NCI-H446 treated with DMSO at 0.1 percent for 48 hours (cell line): Measurements from ENCODE around the gene ZNF580.

Experiments
- DNase-seq: peaks from one replicate; lab custom pipeline; 2025; lab: John Stamatoyannopoulos, UW

ZNF580 gene

DNA sequence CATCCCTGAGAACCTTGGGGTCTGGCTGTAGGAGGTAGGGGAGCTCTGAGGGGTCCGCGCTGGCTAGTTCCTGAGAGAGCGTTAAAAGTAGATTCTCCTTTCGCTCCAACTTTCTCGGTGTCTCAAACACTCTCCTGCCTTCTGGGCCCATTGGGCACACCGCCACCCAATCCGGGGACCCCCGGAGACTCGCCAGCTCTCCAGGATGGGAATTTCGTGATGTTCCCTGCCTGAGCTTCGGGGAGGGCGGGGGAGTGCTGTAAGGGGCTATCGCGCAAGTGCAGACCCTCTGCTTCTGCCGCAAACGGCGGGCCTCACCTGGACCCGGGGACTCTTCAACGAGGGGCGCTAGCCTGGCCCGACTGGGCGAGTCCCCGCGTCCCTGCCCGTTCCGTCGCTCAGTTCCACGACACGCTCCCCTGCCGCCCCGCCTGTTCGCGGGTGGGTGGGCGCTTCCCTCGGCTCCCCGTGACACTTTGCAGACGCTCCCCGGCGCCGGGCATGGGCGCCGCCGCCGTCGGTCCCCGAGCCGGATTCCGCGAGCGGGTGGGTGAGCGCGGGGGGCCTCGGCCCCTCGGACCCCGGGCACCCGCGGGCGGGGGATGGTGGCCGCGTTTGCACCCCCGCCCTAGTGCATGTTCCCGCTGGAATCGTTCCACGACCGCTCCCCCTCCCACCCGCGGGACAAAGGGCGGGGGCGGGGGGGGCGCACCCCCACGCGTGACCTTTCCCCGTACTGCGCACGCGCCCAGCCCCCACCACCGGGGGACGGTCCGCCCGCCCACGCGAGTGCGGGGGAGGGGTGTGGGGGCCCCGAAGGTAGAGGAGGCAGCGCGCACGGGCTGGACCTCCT is 7.2 kb downstream of the ZNF580 start, which contains the start of gene CCDC106:
TSS of gene CCDC106 (plus strand) at position 481 of the 853 bp plus-strand sequence. CDS start 835 bp downstream, outside the sequence.
- peak; percentile 81 for DNase-seq

DNA sequence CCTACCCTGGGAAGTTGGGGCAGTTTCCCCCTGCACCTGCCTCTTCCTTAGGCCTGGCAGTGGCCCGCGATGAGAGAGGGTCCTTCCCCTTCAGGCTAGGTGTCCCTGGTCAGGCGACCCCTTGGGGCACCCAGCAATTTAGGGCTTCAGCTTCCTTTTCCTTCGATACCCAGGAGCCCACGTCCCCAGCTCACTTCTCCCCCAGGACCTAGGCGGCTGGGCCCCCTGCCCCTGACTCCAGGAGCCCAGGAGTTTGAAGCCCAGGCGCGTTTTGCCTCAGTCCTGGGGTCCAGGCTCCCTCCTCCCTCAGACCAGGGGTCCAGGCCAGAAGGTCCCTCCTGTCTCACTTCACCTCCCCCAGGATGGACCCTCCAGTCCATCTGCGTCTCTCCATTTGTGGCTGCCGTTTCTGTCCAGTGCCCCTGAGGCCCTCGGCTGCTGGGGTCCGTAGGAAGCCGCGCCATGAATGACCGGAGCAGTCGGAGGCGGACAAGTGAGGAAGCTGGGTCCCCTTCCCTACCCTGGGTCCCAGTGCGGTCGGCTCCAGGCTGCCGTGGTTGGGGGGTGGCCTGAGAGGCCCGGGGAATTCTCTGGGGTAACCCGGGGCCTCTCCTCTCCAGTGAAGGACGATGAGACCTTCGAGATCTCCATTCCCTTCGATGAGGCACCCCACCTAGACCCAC is 7.9 kb downstream of the ZNF580 start:
- DNase-seq = no peak

DNA sequence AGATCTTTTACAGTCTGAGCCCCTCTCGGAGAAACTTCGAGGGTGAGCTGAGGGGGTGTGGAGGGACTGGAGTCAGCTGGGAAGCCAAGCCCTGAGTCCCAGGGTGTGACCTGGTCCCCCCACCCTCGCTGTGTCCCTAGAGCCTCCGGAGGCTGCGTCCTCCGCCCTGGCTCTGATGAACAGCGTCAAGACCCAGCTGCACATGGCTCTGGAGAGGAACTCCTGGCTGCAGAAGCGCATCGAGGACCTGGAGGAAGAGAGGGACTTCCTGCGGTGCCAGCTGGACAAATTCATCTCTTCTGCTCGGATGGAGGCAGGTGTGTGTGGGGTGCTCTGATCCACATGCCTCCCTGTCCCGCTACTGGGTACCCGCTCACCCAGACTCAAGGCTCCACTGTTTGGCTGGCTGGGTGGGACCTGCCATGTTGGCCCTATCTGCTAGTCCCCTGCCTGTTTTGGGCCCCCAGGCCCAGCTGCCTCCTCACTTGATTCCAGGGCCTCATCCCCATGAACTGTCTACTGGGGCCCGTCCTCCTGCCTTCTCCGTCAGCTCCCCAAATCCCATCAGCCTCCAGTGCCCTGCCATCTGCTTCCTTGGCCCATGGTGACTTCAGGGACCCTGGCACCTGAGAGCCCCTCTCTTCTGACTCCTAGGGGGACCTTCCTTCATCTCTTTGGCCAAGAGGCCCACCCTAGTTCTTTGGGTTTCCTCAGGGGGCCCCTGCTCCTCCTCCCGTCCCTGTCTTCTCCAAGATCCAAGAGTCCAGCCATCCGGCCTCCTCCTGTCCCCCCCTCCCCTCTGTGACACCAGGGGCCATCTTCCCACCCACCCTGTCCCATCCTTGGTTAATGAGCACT is 8.7 kb downstream of the ZNF580 start:
- DNase-seq = no peak

DNA sequence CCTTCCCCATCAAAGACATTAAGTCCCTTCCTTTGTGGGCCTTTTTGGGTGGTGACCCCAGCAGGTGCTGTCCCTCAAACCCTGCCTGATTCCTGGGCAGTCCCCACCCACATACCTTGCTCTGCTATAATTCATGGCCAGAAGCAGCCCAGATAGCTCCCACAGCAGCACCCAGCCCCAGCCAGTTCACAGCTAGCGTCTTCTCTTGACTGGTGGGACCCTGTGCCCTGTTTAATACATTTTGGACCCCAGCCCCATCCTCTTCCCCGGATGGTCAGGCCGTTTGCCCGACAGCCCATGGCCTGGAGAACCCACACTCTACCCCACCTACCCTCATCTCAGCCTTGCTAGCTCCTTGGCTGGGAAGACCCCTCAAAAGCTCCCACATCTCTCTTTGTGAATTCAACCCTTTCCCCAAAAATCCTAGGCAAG is 9.3 kb downstream of the ZNF580 start:
- DNase-seq = no peak

DNA sequence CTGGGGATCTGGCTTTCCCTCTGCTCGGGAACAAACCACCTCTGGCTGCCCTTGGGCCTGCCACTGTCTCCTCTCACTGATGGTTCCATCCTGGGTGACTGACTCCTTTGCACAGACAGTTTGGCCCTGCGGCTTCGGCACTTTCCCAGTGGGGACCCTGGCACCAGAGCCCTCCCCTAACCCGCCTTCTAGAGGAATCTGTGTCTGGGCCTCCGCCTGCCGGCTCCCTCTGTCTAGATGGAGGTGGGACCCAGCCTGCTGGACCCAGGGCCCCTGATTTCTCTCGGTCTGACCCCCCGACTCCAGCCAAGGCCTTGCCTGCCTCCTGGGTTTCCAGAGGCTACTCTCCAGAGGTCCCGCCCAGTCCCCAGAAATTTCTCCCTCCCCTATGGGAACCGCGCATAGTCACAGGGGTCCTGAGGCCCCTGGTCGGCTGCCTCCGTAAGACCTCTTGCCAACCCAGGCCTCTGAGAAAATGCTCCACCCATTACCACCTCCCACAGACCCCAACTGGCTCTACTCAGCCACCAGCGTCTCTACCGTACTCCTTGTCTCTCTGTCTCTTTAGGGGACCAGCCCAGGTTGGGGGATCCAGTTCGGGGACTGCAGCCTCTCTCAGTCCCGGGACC is 9.9 kb downstream of the ZNF580 start:
- no peak for DNase-seq

DNA sequence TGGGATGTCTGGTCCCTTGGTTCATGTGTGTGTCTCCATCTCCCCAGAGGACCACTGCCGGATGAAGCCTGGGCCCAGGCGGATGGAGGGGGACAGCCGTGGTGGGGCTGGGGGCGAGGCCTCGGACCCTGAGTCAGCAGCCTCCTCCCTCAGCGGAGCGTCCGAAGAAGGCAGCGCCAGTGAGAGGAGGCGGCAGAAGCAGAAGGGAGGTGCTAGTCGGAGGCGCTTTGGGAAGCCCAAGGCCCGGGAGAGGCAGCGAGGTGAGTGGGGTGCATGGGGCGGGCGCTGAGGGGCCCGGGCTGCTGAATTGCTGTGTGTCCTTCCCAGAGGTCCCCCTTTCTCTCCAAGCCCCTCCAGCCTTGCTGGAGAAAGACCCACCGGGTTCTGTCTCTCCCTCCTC is 10.4 kb downstream of the ZNF580 start:
- DNase-seq = no peak

DNA sequence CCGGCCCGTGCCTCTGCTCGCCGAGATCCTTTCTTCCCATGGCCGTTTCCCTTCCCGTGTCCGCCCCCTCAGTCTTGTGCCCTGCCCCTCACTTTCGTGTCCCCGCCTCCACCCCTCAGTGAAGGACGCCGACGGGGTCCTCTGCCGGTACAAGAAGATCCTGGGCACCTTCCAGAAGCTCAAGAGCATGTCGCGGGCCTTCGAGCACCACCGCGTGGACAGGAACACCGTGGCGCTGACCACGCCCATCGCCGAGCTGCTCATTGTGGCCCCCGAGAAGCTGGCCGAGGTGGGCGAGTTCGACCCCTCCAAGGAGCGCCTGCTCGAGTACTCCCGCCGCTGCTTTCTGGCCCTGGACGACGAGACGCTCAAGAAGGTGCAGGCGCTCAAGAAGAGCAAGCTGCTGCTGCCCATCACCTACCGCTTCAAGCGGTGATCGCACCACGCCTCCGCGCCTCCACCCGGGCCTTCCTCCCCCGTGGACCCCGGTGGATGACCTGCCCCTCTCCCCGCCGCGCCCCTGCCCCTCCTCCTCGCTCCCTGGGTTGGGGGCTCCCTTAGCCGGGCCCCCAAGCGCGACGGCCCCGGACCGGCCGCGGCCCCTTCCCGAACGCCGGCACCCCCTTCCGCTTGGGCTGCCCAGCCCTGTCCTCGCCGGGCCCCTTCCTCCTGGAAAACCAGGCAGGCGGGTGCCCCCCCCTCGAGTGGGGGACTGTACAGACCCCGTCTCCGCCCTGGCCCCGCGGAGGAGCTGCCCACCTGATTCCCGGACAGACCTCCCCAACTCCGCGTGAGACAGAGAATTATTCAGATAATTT is 11.7 kb downstream of the ZNF580 start:
- no peak for DNase-seq

DNA sequence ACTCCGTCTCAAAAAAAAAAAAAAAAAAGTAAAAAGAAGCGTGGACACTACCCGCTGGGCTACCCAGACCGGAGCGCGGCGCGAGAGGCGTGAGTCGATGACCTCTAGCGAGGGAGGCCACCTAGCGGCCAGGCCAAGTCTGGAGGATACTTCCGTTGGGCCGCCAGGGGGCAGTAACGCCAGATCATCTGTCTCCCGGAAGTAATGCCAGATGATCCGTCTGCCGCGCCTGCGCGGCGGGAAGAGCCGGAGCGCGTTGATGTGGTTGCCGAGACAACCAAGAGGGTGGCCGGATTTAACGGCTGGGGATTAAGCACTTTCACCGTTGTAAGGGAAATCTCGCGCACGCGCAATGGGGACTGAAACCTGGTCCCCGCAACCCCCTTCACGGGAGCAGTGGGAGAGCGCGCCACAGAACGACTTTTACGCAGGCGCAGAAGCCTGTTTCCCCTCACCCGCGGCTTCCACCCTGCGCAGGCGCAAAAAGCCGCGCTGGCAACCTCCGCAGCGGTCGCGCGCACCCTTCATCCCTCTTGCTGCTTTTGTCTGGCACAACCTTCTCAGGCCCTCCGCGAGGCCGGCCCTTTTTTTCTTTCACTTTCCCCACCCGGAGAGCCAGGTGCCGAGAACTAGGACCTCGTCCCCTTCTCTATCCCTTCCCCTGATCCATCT is 13.0 kb downstream of the ZNF580 start:
- DNase-seq = peak; percentile 98

DNA sequence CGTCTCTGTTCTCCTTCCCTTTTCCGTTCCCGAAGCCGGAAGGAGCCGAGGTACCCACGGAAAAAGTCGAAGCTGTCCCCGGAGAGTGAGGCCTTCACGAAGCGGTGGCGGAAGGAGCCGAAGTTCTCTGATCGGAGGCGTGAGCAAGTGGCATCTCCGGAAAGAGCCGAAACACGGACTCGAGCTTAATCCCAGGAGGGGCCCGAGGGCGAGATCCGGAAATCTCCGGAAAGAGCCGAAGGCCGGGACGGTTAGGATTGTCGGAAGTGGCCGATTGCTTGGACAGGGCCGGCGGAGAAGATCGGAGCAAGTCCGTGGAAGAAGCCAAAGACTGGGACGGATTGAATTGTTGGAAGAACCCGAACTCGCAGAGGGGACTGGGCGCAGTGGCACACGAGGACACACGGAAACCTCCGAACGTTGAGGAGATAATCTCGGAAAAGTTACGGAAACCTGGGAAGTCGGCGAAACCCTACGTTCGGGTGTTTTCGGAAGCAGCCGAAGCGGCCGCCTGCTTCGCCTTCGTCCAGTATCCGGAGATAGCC is 13.6 kb downstream of the ZNF580 start:
- peak; percentile 98 for DNase-seq

DNA sequence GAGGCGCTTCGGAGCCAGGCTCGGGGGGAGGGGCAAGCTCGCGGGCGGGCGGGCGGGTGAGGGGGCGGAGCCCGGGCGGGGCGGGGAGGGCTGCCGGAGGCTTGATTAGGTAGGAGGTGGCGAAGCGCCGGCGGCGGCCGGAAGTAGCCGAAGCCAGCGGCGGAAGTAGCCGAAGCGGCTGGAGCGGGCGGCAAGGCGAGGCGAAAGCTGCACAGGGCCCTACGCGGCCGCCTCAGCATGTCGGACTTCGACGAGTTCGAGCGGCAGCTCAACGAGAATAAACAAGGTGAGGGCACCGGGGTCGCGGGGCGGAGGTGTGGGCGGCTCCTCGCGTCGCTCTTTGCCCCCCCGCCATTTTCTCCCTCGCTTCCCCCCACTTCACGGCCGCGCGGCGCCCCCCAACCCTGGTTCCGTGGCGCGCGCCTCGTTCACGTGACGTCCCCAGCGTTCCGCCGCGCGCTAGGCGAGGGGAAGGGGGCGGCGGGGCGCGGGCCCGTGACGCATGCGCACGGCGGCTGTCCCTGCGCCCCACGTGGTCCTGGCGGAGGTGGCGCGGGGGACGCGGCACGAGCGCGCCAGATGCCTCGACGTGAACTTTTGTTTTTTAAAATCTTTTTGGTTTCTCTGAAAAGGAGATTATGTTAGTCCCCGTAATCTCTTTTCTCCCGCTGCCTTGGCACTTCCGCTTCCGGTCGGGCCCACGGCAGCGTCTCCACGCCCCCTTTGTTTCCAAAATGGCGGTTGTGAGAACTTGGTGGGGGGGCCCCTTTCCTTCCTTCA is 14.3 kb downstream of the ZNF580 start, which contains the start of gene U2AF2:
TSS of gene U2AF2 (plus strand) at position 168 of the 780 bp plus-strand sequence. CDS start at position 238, 70 bp downstream.
- DNase-seq = peak; percentile 96

DNA sequence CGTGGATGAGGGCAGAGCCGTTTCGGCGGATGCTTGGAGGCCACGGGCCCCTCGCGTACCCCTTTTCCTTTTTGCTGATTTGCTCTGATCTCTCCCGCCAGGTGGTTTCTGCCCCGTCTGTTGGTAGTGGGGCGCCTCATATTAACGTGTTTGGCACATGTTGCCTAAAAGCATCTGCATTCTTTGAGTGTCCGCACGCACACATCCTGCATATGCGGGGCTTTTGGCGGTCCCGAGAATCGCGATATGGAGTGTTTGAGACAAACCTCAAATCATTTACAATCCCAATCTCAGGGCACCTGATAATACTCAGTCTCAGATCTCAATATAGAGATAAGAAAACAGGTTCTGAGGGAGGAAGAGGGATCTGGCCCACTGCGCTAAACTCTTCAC is 14.8 kb downstream of the ZNF580 start:
- DNase-seq = no peak

DNA sequence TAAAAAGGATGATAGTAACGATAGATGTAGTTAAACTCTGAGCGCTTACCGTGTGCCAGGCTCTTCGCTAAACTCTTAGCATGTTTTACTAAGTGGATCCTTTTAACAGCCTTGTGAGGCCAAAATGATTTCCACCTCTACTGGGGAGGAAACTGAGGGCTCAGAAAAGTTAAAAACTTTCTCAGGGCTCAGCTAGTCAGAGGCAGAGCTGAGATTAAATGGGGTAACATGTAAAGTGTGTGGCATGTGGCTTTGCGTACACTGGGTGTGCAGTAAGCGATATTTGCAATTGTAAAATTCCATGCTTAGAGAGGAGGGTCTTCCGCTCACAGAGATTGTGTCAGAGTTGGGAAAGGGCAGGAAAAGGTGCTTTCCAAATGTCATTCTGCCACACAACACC is 15.8 kb downstream of the ZNF580 start:
- no peak for DNase-seq

DNA sequence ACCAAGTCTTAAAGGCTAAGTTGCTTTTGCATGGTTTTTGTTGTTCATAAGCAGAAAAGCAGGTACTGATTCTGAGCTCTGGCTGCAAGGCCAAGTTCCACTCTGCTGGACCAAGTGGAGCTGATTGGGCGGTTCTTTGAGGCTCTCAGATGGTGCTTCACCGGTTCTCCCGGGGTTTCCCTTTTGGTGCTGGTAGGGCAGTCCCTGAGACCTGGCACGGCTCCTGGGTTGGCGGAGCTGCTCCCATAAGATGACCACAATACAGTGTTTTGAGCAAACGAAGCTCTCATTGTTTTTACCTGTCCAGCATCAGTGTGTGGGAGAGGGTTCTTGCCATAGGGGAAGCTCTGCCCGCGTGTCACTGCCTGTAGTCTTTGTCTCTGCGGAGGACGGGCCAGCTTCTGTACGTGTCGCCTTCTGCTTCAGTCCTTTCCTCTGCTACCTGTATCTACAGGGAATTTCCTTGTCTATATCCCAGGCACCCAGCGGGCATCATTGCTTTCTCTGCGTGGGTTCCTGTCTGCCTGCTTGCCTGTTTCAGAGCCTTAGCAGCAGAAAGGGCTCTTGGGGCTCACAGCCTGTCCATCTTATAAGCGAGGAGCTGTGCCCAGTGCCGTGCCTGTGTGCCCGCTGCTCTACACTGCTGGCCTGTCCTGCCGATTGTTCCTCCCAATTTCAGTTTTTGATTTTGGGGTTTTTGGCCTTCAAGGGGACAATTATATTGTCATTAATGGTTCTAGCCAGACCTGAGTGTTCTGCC is 16.4 kb downstream of the ZNF580 start:
- no peak for DNase-seq

DNA sequence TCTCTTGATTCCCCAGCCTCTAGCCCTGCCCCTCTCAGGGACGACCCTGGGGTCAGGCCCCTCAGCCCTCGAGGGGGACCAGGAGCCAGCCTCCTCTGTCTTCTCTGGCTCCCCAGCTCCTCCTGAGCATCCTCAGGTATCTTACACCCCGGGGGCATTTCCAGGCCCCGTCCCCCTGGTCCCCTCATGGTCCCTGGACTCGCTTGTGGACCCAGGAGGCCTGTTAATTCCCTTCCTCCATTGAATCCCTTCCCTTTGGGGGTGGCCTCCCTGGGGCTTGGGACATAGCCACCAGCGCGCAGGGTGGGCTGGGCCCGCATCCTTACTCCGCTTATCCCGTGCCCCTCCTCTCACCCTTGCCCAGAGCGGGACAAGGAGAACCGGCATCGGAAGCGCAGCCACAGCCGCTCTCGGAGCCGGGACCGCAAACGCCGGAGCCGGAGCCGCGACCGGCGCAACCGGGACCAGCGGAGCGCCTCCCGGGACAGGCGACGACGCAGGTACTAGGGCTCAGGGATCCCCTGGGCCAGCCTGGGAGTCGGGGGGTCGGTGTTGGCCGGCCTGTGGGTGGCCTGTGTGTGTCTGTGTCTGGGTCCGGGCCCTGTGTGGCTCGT is 18.2 kb downstream of the ZNF580 start:
- no peak for DNase-seq

DNA sequence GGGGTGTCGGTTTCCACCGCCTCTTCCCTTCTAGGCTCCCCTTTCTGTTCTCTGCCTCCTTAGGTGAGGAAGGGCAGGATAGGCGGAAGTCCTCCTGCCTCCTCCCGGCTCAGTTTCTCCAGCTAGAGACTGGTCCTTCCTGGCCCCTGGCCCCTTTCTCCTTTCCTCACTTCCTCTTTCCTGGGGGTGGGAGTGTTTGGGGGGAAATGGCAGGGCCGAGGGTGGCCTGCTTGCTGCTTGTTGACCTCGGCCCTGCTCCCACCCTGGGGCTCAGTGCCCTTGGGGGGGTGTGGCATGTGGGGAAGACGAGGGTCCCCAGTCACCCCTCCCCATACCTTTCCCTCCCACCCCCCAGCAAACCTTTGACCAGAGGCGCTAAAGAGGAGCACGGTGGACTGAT is 19.0 kb downstream of the ZNF580 start:
- no peak for DNase-seq

DNA sequence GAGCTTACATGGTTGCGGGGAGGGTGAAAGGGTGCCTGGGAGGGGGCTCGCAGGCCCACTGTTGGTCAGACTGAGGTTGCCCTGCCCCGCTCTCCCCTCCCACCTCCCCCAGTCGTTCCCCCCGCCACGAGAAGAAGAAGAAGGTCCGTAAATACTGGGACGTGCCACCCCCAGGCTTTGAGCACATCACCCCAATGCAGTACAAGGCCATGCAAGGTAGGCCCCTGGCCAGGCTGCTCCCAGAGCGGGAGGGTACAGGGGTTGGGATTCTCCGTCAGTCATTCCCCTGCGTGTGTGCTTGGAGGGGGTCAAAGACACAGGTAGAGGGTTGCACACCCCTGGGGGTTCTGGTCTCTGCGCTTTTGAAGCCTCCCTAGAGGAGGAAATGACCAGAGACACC is 19.6 kb downstream of the ZNF580 start:
- DNase-seq = no peak

DNA sequence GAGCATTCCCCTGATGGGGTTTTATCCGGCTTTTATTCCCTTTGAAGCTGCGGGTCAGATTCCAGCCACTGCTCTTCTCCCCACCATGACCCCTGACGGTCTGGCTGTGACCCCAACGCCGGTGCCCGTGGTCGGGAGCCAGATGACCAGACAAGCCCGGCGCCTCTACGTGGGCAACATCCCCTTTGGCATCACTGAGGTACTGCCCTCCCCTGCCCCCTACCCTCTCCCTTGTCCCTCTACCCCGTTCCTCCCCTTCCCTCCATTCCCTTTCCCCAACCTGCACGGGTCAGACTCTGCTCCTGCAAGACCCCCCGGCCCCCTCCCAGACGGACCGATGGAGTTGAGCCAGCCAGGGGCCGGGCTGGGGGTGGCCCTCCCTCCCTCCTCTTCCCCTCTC is 20.2 kb downstream of the ZNF580 start:
- DNase-seq = no peak

DNA sequence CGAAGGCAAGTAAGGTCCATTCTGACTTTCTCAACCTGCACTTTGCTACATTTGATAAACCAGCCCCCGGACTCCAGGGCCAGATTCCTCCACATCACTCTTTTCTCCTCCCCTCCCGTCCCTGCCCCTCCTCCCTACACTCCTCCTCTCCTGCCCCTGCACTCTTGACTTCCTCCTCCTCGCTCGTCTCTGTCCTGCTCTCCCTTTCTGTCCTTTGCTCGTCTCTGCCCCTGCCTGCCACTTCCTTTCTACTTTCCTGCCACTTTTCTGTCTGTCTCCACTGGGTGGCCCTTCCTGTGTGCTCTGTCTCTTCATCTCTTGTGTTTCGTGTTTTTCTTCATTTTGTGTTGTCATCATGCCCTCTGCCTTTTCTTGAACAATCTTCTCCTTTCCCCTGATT is 21.0 kb downstream of the ZNF580 start:
- no peak for DNase-seq
